ENCODE measurements around the gene RRP36. TPM values are rescaled to one million over a fixed set of nuclear protein-coding genes. Genes with fewer than 3 reads are reported as not detected.

Gene RRP36
- total and polyA plus RNA-seq, 9 of the 15 experiments (the other 6 are each of a cell fraction or from before 2014, with no cell fraction given) = 27.6 to 150 (median 114) TPM

DNA sequence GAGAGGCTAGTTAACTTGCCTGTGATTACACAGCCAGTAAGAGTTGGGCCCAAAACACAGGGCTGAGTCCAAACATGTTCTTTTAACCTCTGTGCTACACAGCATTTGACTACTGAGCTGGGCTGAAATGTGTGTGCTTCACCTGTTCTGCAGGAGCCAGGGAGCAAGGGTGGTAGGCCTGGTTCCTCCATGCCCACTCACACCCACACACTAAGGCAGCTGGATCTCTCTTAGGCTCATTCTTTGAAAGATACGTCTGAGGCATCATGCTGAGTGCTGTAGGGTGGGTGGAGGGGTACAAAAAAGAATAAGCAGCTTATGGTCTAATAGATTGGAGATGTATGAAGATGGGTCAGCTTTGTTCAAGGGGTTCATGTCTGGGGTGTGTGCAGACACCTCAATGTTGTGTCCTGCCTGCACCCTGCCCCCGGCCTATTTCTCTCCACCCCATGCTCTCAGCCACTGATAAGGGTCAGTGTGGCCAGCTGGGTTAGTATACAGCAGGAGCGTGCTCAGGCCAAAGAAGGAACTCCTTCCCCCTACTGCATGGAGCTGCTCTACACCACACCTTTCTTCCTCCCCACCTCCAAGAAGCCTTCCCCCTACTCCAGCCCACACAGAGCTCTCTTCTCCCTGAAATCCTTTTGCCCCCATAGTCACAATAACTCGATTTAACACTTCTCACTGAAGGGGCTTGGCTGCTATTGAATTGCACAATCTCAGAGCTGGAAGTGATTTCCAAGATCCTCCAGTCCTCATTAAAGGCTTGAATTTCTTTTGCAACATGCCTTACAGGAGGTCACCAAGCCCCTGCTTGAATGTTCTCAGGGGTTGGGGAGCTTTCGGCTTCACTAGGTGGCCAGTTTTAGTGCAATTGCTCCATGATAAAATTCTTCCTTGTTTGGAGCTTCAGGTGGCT, 33.6 kb upstream of the RRP36 start (continued):
- TF ChIP-seq CXXC5 (CRISPR knock-in tag; IDR thresholded peaks at IDR 0.05) (peak; percentile 38; the same call in 1 of the 2 replicates), GATA2 (CRISPR knock-in tag; IDR thresholded peaks at IDR 0.05) (peak; percentile 63; the same call in 1 of the 2 replicates), DIDO1 (tag; IDR thresholded peaks at IDR 0.05; ENCODE audit: low read depth) (no peak), RFX7 (CRISPR knock-in tag; IDR thresholded peaks at IDR 0.05) (no peak), HDAC1 (IDR thresholded peaks at IDR 0.05) (peak in 1 of 2 experiments; percentile 66; a peak in 1 of 4 replicates), ARNT (IDR thresholded peaks at IDR 0.05) (no peak), YY1 (IDR thresholded peaks at IDR 0.05; ENCODE audit: borderline replicate concordance in 1 of 3, control insufficient read depth in 1 of 3, extremely low read depth in 1 of 3, insufficient read depth in 3 of 3, insufficient read length in 1 of 3, insufficient replicate concordance in 2 of 3, low read depth in 1 of 3, low read length in 2 of 3) (peak in 1 of 3 experiments; percentile 29), GTF2E2 (tag; IDR thresholded peaks at IDR 0.05) (no peak), SRSF1 (IDR thresholded peaks at IDR 0.05; ENCODE audit: low read depth, low read length) (no peak), KAT8 (IDR thresholded peaks at IDR 0.05; ENCODE audit: low read depth) (no peak), ZNF445 (CRISPR knock-in tag; IDR thresholded peaks at IDR 0.05; ENCODE audit: low read depth) (no peak), NR2F6 (CRISPR knock-in tag; IDR thresholded peaks at IDR 0.05) (no peak), NFIX (CRISPR knock-in tag; IDR thresholded peaks at IDR 0.05; ENCODE audit: low read depth) (no peak), ZNF354B (CRISPR knock-in tag; IDR thresholded peaks at IDR 0.05) (no peak), TCF7L2 (IDR thresholded peaks at IDR 0.05; ENCODE audit: low read depth, low read length) (no peak), ZNF551 (CRISPR knock-in tag; IDR thresholded peaks at IDR 0.05) (no peak), SPI1 (IDR thresholded peaks at IDR 0.05; ENCODE audit: borderline replicate concordance, low read depth, low read length) (peak; percentile 62; the same call in 1 of the 2 replicates), TBL1XR1 (IDR thresholded peaks at IDR 0.05; ENCODE audit: low read length in 2 of 2) (no peak), BHLHE40 (IDR thresholded peaks at IDR 0.05; ENCODE audit: low read length) (peak; percentile 13; the same call in 1 of the 2 replicates), POLR3G (IDR thresholded peaks at IDR 0.05; ENCODE audit: extremely low read depth, insufficient read length, insufficient replicate concordance) (no peak), TFAM (CRISPR knock-in tag; conservative IDR thresholded peaks at IDR 0.05) (no peak), SNRNP70 (optimal IDR thresholded peaks at IDR 0.05; ENCODE audit: low read depth, low read length) (no peak), TAF9B (IDR thresholded peaks at IDR 0.05; ENCODE audit: partially characterized antibody) (no peak), GTF2F1 (IDR thresholded peaks at IDR 0.05; ENCODE audit: low read depth, low read length) (no peak), ESRRA (IDR thresholded peaks at IDR 0.05; ENCODE audit: borderline replicate concordance, low read depth) (no peak)
- TF ChIP-seq, protein P1, sequence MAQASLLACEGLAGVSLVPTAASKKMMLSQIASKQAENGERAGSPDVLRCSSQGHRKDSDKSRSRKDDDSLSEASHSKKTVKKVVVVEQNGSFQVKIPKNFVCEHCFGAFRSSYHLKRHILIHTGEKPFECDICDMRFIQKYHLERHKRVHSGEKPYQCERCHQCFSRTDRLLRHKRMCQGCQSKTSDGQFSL (CRISPR knock-in tag; IDR thresholded peaks at IDR 0.05) = no peak
- TF ChIP-seq, protein P1 (tag; IDR thresholded peaks at IDR 0.05) = no peak
- TF ChIP-seq, protein P2, sequence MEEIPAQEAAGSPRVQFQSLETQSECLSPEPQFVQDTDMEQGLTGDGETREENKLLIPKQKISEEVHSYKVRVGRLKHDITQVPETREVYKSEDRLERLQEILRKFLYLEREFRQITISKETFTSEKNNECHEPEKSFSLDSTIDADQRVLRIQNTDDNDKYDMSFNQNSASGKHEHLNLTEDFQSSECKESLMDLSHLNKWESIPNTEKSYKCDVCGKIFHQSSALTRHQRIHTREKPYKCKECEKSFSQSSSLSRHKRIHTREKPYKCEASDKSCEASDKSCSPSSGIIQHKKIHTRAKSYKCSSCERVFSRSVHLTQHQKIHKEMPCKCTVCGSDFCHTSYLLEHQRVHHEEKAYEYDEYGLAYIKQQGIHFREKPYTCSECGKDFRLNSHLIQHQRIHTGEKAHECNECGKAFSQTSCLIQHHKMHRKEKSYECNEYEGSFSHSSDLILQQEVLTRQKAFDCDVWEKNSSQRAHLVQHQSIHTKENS (CRISPR knock-in tag; IDR thresholded peaks at IDR 0.05) = no peak

All from K562 (cell line).